Adrenal gland (tissue), 5 donors: ENCODE results near the gene LYPD6.

Experiments
- POLR2A ChIP-seq, 2 donors: fragments of 450-650 bp; IDR thresholded peaks; one replicate each; pipeline ENCODE4 v1.6.1; 2017; ENCODE audit warnings: antibody characterized with exemption in 2 of 2, mild to moderate bottlenecking in 2 of 2, moderate library complexity in 1 of 2
- TF ChIP-seq, protein P1 (sequence below), 6 experiments: fragments of 450-650 bp in 4 of 6; fragments of 200-600 bp in 2 of 6; sonication (generic) in 1 of 6; IDR thresholded peaks; 1 replicate in 5 of 6; 2 replicates in 1 of 6; pipeline versions ENCODE4 v1.5.1 to v1.8.0; 2016 to 2021; ENCODE audit warnings: antibody characterized with exemption in 6 of 6, mild to moderate bottlenecking in 2 of 6, moderate library complexity in 1 of 6
- donor health status: DM: no; HTN: no; CAD: no.

DNA sequence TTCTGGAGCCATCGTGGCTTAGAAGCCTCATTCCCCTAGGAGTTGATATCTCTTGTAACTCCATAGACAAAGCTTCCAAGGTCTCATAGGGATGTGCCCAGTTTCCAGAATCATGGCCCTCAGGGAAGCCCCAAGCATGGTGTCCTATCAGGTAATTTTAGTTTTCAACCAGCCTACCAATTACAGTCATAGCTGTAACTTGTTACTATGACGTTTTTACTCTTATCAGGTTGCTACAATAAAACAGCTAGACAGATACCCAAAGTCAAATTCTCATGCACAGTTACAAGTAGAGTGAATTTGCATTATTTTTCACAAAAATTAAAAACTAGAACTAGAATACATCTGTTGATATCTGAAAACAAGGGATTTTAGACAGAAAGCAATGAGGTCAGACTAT is 8.9 kb downstream of the LYPD6 start:
- TF ChIP-seq, protein P1, sequence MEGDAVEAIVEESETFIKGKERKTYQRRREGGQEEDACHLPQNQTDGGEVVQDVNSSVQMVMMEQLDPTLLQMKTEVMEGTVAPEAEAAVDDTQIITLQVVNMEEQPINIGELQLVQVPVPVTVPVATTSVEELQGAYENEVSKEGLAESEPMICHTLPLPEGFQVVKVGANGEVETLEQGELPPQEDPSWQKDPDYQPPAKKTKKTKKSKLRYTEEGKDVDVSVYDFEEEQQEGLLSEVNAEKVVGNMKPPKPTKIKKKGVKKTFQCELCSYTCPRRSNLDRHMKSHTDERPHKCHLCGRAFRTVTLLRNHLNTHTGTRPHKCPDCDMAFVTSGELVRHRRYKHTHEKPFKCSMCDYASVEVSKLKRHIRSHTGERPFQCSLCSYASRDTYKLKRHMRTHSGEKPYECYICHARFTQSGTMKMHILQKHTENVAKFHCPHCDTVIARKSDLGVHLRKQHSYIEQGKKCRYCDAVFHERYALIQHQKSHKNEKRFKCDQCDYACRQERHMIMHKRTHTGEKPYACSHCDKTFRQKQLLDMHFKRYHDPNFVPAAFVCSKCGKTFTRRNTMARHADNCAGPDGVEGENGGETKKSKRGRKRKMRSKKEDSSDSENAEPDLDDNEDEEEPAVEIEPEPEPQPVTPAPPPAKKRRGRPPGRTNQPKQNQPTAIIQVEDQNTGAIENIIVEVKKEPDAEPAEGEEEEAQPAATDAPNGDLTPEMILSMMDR (IDR thresholded peaks at IDR 0.05) = no peak
- no peak for TF ChIP-seq POLR2A (IDR thresholded peaks at IDR 0.05)
